Lower leg skin (tissue), 3 donors: ENCODE data around the gene CTPS2.

ENCODE experiments used
- POLR2A ChIP-seq, 2 donors: fragments of 450-650 bp; IDR thresholded peaks; one replicate each; pipeline ENCODE4 v1.6.1; 2016 to 2017; ENCODE audit warnings: antibody characterized with exemption in 2 of 2, mild to moderate bottlenecking in 1 of 2, moderate library complexity in 1 of 2
- TF ChIP-seq, protein P1 (sequence below), 3 donors: fragments of 450-650 bp; IDR thresholded peaks; one replicate each; pipeline ENCODE4 v1.5.1; 2016; ENCODE audit warnings: antibody characterized with exemption in 3 of 3, mild to moderate bottlenecking in 3 of 3, moderate library complexity in 2 of 3

DNA sequence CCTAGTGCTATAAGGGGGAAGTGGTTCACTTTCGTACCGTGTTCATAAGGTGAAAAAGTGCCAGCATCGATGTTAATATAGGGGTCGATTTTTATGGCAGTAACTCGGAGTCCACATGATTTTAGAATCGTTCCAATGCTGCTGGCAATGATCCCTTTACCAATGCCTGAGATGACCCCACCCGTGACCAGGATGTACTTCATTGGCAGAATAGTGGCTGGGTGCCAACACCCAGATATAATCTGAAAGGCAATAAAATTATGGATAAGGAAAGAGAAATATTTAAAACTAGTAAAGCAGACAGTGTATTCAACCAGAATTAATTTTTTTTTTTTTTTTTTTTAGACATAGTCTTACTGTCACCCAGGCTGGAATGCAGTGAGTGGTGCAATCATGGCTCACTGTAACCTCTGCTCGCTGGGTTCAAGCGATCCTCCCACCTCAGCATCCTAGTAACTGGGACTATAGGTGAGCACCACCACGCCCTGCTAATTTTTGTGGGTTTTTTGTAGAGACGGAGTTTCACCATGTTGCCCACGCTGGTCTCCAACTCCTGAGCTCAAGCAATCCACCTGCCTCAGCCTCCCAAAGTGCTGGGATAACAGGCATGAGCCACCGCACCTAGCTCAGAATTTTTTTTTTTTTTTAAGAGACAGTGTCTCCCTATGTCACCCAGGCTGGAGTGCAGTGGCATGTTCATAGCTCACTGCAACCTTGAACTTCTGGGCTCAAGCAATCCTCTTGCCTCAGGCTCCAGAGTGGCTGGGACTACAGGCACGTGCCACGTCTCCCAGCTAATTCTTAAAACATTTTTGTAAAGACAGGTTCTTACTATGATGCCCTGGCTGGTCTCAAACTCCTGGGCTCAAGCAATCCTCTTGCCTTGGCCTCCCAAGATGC lies 9.5 kb downstream of the CTPS2 start:
- TF ChIP-seq, protein P1, sequence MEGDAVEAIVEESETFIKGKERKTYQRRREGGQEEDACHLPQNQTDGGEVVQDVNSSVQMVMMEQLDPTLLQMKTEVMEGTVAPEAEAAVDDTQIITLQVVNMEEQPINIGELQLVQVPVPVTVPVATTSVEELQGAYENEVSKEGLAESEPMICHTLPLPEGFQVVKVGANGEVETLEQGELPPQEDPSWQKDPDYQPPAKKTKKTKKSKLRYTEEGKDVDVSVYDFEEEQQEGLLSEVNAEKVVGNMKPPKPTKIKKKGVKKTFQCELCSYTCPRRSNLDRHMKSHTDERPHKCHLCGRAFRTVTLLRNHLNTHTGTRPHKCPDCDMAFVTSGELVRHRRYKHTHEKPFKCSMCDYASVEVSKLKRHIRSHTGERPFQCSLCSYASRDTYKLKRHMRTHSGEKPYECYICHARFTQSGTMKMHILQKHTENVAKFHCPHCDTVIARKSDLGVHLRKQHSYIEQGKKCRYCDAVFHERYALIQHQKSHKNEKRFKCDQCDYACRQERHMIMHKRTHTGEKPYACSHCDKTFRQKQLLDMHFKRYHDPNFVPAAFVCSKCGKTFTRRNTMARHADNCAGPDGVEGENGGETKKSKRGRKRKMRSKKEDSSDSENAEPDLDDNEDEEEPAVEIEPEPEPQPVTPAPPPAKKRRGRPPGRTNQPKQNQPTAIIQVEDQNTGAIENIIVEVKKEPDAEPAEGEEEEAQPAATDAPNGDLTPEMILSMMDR (IDR thresholded peaks at IDR 0.05): no peak
- no peak for TF ChIP-seq POLR2A (IDR thresholded peaks at IDR 0.05)
